ENCODE results near the gene PAGE2.

PAGE2 gene

GRCh38 chrX:55072286-55072685 lies 16.5 kb upstream of the PAGE2 start:
- Histone ChIP-seq H3K9me3 (no peaks in the 10 kb centered on the region), H3K27me3 (no peaks in the 10 kb centered on the region), H3K36me3 (no peaks in the 10 kb centered on the region), H3K4me1 (ENCODE audit: control insufficient read depth in 1 of 2, insufficient read depth in 1 of 2, low read depth in 1 of 2, low read length in 1 of 2) (no peaks in the 10 kb centered on the region), H3K27ac (no peak overlapping the region), H3K4me3 (ENCODE audit: low read depth in 1 of 2, low read length in 1 of 2) (no peak overlapping the region)
- no peak for TF ChIP-seq CTCF (IDR thresholded peaks at IDR 0.05)

GRCh38 chrX:55074851-55075467 lies 13.9 kb upstream of the PAGE2 start, which contains the start of gene PAGE2B:
Gene PAGE2B (plus strand): TSS chrX:55075030. CDS start chrX:55076042, 1,012 bp downstream.
- H3K27ac ChIP-seq, result no peak within 1 kb of the TSS
- no peak for TF ChIP-seq CTCF (IDR thresholded peaks at IDR 0.05)
- H3K36me3 ChIP-seq, result no peaks in the 10 kb centered on the region
- no peaks in the 10 kb centered on the region for H3K27me3 ChIP-seq
- no peaks in the 10 kb centered on the region for H3K4me1 ChIP-seq (ENCODE audit: control insufficient read depth in 1 of 2, insufficient read depth in 1 of 2, low read depth in 1 of 2, low read length in 1 of 2)
- H3K4me3 ChIP-seq (ENCODE audit: low read depth in 1 of 2, low read length in 1 of 2), result no peak within 1 kb of the TSS
- H3K9me3 ChIP-seq, result no peaks in the 10 kb centered on the region

- H3K4me1 ChIP-seq (ENCODE audit: control insufficient read depth in 1 of 2, insufficient read depth in 1 of 2, low read depth in 1 of 2, low read length in 1 of 2), result no peaks in the 10 kb centered on the region
- TF ChIP-seq CTCF (IDR thresholded peaks at IDR 0.05), result no peak
- H3K27ac ChIP-seq, result no peak overlapping the region
- H3K27me3 ChIP-seq, result no peaks in the 10 kb centered on the region
- H3K9me3 ChIP-seq, result no peaks in the 10 kb centered on the region
- H3K36me3 ChIP-seq, result no peaks in the 10 kb centered on the region
- no peak overlapping the region for H3K4me3 ChIP-seq (ENCODE audit: low read depth in 1 of 2, low read length in 1 of 2)
Observed at GRCh38 chrX:55098691-55099090, 9.9 kb downstream of the PAGE2 start.

GRCh38 chrX:55099162-55099561 lies 10.3 kb downstream of the PAGE2 start:
- Histone ChIP-seq H3K36me3 (no peaks in the 10 kb centered on the region), H3K9me3 (no peaks in the 10 kb centered on the region), H3K4me3 (ENCODE audit: low read depth in 1 of 2, low read length in 1 of 2) (no peak overlapping the region), H3K27me3 (no peaks in the 10 kb centered on the region), H3K4me1 (ENCODE audit: control insufficient read depth in 1 of 2, insufficient read depth in 1 of 2, low read depth in 1 of 2, low read length in 1 of 2) (no peaks in the 10 kb centered on the region), H3K27ac (no peak overlapping the region)
- TF ChIP-seq CTCF (IDR thresholded peaks at IDR 0.05), result no peak

- Histone ChIP-seq H3K27me3 (no peaks in the 10 kb centered on the region), H3K4me3 (ENCODE audit: low read depth in 1 of 2, low read length in 1 of 2) (no peak overlapping the region), H3K36me3 (no peaks in the 10 kb centered on the region), H3K4me1 (ENCODE audit: control insufficient read depth in 1 of 2, insufficient read depth in 1 of 2, low read depth in 1 of 2, low read length in 1 of 2) (no peaks in the 10 kb centered on the region), H3K27ac (no peak overlapping the region), H3K9me3 (no peaks in the 10 kb centered on the region)
- TF ChIP-seq CTCF (IDR thresholded peaks at IDR 0.05), result no peak
Observed at GRCh38 chrX:55102754-55103153, 13.9 kb downstream of the PAGE2 start.
